Tibial nerve (tissue), 4 donors: ENCODE data around the gene FLOT1.
"Not testable (repeated sequence)": the region's sequence is repeated elsewhere in the genome, so short reads cannot be mapped to it uniquely, and the experiment has no call there.

ENCODE experiments used
- CTCF ChIP-seq, 5 experiments: fragments of 200-600 bp in 3 of 5; fragments of 450-650 bp in 2 of 5; sonication (generic) in 3 of 5; IDR thresholded peaks; one replicate each; pipeline ENCODE4 v1.5.1; 2016 to 2019; ENCODE audit warnings: antibody characterized with exemption in 5 of 5, mild to moderate bottlenecking in 3 of 5, moderate library complexity in 2 of 5
- EP300 ChIP-seq, 2 donors: sonication (generic); formaldehyde crosslinking; IDR thresholded peaks; one replicate each; pipeline ENCODE4 v1.6.1; 2017; ENCODE audit warnings: antibody characterized with exemption in 2 of 2, mild to moderate bottlenecking in 1 of 2
- POLR2A ChIP-seq, 2 donors: fragments of 450-650 bp; IDR thresholded peaks; one replicate each; pipeline ENCODE4 v1.6.1; 2017; ENCODE audit warnings: antibody characterized with exemption in 2 of 2, mild to moderate bottlenecking in 2 of 2, moderate library complexity in 2 of 2

GRCh38 chr6:30717845-30718720, 24.4 kb downstream of the FLOT1 start:
- not testable (repeated sequence) for TF ChIP-seq CTCF, POLR2A, EP300 (IDR thresholded peaks at IDR 0.05)
